Body of pancreas (tissue), 4 donors: ENCODE measurements around the gene SNRPE.

Experiments used
- CTCF ChIP-seq, 7 experiments: fragments of 450-650 bp in 4 of 7; fragments of 200-600 bp in 3 of 7; sonication (generic) in 3 of 7; IDR thresholded peaks; one replicate each; pipeline ENCODE4 v1.5.1; 2016 to 2019; ENCODE audit warnings: antibody characterized with exemption in 7 of 7
- POLR2A ChIP-seq, 3 donors: fragments of 450-650 bp; IDR thresholded peaks; one replicate each; pipeline ENCODE4 v1.6.1; 2016; ENCODE audit warnings: antibody characterized with exemption in 3 of 3, mild to moderate bottlenecking in 2 of 3

DNA sequence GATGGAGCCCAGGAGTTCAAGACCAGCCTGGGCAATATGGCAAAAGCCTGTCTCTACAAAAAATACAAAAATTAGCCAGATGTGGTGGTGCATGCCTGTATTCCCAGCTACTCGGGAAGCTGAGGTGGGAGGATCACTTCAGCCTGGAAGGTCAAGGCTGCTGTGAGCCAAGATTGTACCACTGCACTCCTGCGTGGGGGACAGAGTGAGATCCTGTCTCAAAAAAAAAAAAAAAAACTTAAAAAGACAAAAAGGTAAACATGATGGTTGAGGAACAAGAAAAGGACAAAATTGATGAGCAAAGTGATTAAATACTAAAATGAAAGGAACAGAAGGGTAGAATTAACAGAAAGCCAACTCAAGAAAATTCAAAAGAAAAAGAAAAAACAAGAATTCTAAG, 30.6 kb downstream of the SNRPE start:
- TF ChIP-seq CTCF (IDR thresholded peaks at IDR 0.05) (no peak), POLR2A (IDR thresholded peaks at IDR 0.05) (no peak)
